ENCODE results near the gene PDIA2.

- TF ChIP-seq POLR2A (IDR thresholded peaks at IDR 0.05), result no peak
- no peak for TF ChIP-seq CTCF (IDR thresholded peaks at IDR 0.05)
These were observed 28.5 kb upstream of the PDIA2 start for GRCh38 chr16:254461-254860.

Data from heart left ventricle (tissue), 13 donors.